Stimulated activated CD8-positive, alpha-beta memory T cell treated with anti-CD3 and anti-CD28 coated beads, Interleukin-7, amount 100 ng/mL, for 4 hours (primary cell): ENCODE results near the gene RNF150.
"Not testable (repeated sequence)": the region's sequence is repeated elsewhere in the genome, so short reads cannot be mapped to it uniquely, and the experiment has no call there.

Source experiments
- DNase-seq, 2 donors: peaks; one replicate each; pipeline ENCODE4 v3.0.0-alpha.2; 2020; ENCODE audit warnings: low read depth in 2 of 2

Gene RNF150

GRCh38 chr4:141078871-141079270 is 54.4 kb downstream of the RNF150 start:
- DNase-seq, result no peak

- DNase-seq, result no peak
Observed at GRCh38 chr4:141077611-141078225, 55.6 kb downstream of the RNF150 start.

- no peak for DNase-seq
Observed at GRCh38 chr4:141075553-141075952, 57.7 kb downstream of the RNF150 start.

- no peak for DNase-seq
Observed at GRCh38 chr4:141074098-141074878, 59.0 kb downstream of the RNF150 start.

GRCh38 chr4:141066690-141067089 is 66.6 kb downstream of the RNF150 start:
- no peak for DNase-seq

GRCh38 chr4:141065872-141066271 is 67.4 kb downstream of the RNF150 start:
- DNase-seq, result no peak

- no peak for DNase-seq
Observed at GRCh38 chr4:141062651-141063050, 70.6 kb downstream of the RNF150 start.

GRCh38 chr4:141058591-141059512 is 74.4 kb downstream of the RNF150 start:
- no peak for DNase-seq

- DNase-seq, result no peak
Observed at GRCh38 chr4:141057582-141057981, 75.7 kb downstream of the RNF150 start.

GRCh38 chr4:141056473-141056872 is 76.8 kb downstream of the RNF150 start:
- no peak for DNase-seq

GRCh38 chr4:141054446-141054845 is 78.8 kb downstream of the RNF150 start:
- DNase-seq, result no peak

- not testable (repeated sequence) for DNase-seq
Observed at GRCh38 chr4:141050999-141051398, 82.3 kb downstream of the RNF150 start.

- DNase-seq, result no peak
Observed at GRCh38 chr4:141047228-141047884, 85.9 kb downstream of the RNF150 start.

GRCh38 chr4:141046255-141046654 is 87.0 kb downstream of the RNF150 start:
- no peak for DNase-seq

- no peak for DNase-seq
Observed at GRCh38 chr4:141045848-141046247, 87.4 kb downstream of the RNF150 start.

GRCh38 chr4:141041021-141041476 is 92.2 kb downstream of the RNF150 start:
- no peak for DNase-seq

- DNase-seq, result no peak
Observed at GRCh38 chr4:141039156-141039555, 94.1 kb downstream of the RNF150 start.

GRCh38 chr4:141038428-141038827 is 94.8 kb downstream of the RNF150 start:
- no peak for DNase-seq

GRCh38 chr4:141037446-141037845 is 95.8 kb downstream of the RNF150 start:
- DNase-seq, result no peak

GRCh38 chr4:141036786-141037185 is 96.5 kb downstream of the RNF150 start:
- no peak for DNase-seq

GRCh38 chr4:141035920-141036319 is 97.3 kb downstream of the RNF150 start:
- DNase-seq, result no peak
